ENCODE results near the gene ECHS1.
"Not testable (repeated sequence)": the region's sequence is repeated elsewhere in the genome, so short reads cannot be mapped to it uniquely, and the experiment has no call there.

ECHS1 gene

GRCh38 chr10:133399123-133399601 is 26.0 kb upstream of the ECHS1 start:
- no peak for DNase-seq (ENCODE audit: low spot score)

GRCh38 chr10:133397938-133398337 is 24.8 kb upstream of the ECHS1 start:
- DNase-seq (ENCODE audit: low spot score) = no peak

GRCh38 chr10:133396035-133396624 is 23.0 kb upstream of the ECHS1 start:
- DNase-seq (ENCODE audit: low spot score) = no peak

GRCh38 chr10:133394801-133395221 is 21.7 kb upstream of the ECHS1 start:
- no peak for DNase-seq (ENCODE audit: low spot score)

- peak; percentile 95 for DNase-seq (ENCODE audit: low spot score)
Measured at GRCh38 chr10:133394064-133394663, 21.0 kb upstream of the ECHS1 start, which contains the start of gene MTG1. TSS of gene MTG1 (plus strand) at chr10:133394157. CDS start at chr10:133394221, 64 bp downstream.

GRCh38 chr10:133393401-133394063 is 20.4 kb upstream of the ECHS1 start:
- DNase-seq (ENCODE audit: low spot score) = no peak

GRCh38 chr10:133391761-133392518 is 18.8 kb upstream of the ECHS1 start:
- DNase-seq (ENCODE audit: low spot score) = no peak

GRCh38 chr10:133391249-133391635 is 18.1 kb upstream of the ECHS1 start:
- DNase-seq (ENCODE audit: low spot score) = no peak

GRCh38 chr10:133390597-133391248 is 17.6 kb upstream of the ECHS1 start:
- DNase-seq (ENCODE audit: low spot score) = no peak

- no peak for DNase-seq (ENCODE audit: low spot score)
Measured at GRCh38 chr10:133388973-133389818, 16.0 kb upstream of the ECHS1 start.

GRCh38 chr10:133388236-133388972 is 15.2 kb upstream of the ECHS1 start:
- DNase-seq (ENCODE audit: low spot score) = no peak

- DNase-seq (ENCODE audit: low spot score) = not testable (repeated sequence)
Measured at GRCh38 chr10:133386951-133387350, 13.8 kb upstream of the ECHS1 start.

GRCh38 chr10:133385214-133385613 is 12.1 kb upstream of the ECHS1 start:
- no peak for DNase-seq (ENCODE audit: low spot score)

- DNase-seq (ENCODE audit: low spot score) = no peak
Measured at GRCh38 chr10:133384071-133384470, 10.9 kb upstream of the ECHS1 start.

- no peak for DNase-seq (ENCODE audit: low spot score)
Measured at GRCh38 chr10:133383551-133383950, 10.4 kb upstream of the ECHS1 start.

GRCh38 chr10:133381036-133381435 is 7.9 kb upstream of the ECHS1 start:
- no peak for DNase-seq (ENCODE audit: low spot score)

GRCh38 chr10:133379801-133380666 is 6.9 kb upstream of the ECHS1 start:
- DNase-seq (ENCODE audit: low spot score) = peak; percentile 48

GRCh38 chr10:133379152-133379800 is 6.1 kb upstream of the ECHS1 start, which contains the start of gene PAOX:
TSS of gene PAOX (plus strand) at chr10:133379262. CDS start at chr10:133379317, 55 bp downstream.
- peak; percentile 76 for DNase-seq (ENCODE audit: low spot score)

Data from putamen (tissue), 1 donor.